HEK293 (cell line): ENCODE measurements around the gene BBOX1.

Experiments
- CTCF ChIA-PET: fragments of 350-600 bp; formaldehyde crosslinking; extraction: SDS; loops from one replicate; lab custom pipeline; 2021; ENCODE audit warnings: antibody characterized with exemption; lab: Yijun Ruan, JAX
- POLR2A ChIA-PET: fragments of 300-600 bp; formaldehyde crosslinking; extraction: SDS; loops from one replicate; lab custom pipeline; 2020; ENCODE audit warnings: antibody characterized with exemption, inconsistent platforms; lab: Yijun Ruan, JAX
- H3K27ac ChIP-seq: fragments of 200-500 bp; sonication (Bioruptor generic); 2 replicates; pipeline ENCODE4 v1.5.1; 2014; ENCODE audit warnings: low read depth, low read length, control low read depth, inconsistent platforms; ENCODE audit errors: extremely low read depth
- H3K36me3 ChIP-seq, 2 experiments: fragments of 200-500 bp in 1 of 2; sonication (Bioruptor generic) in 1 of 2; 1 replicate in 1 of 2; 2 replicates in 1 of 2; pipeline ENCODE4 v1.5.1; 2014 to 2017; ENCODE audit warnings: inconsistent platforms in 2 of 2, low read length in 2 of 2; ENCODE audit not compliant: control insufficient read depth in 2 of 2, insufficient read depth in 1 of 2
- H3K4me1 ChIP-seq: fragments of 200-500 bp; sonication (Bioruptor generic); 2 replicates; pipeline ENCODE4 v1.5.1; 2014; ENCODE audit warnings: mild to moderate bottlenecking, low read length, inconsistent platforms; ENCODE audit not compliant: control insufficient read depth, insufficient read depth
- H3K4me3 ChIP-seq: 2 replicates; pipeline ENCODE4 v1.5.1; 2011; ENCODE audit warnings: low read depth, mild to moderate bottlenecking, control low read depth, low read length, moderate library complexity
- H3K9me3 ChIP-seq: fragments of 200-500 bp; sonication (Bioruptor generic); 2 replicates; pipeline ENCODE4 v1.5.1; 2014; ENCODE audit warnings: low read depth, low read length, inconsistent platforms; ENCODE audit not compliant: control insufficient read depth, insufficient read depth
- ATF2 ChIP-seq: fragments of 450-650 bp; formaldehyde crosslinking; IDR thresholded peaks from 2 replicates; pipeline ENCODE4 v1.5.1; 2016; ENCODE audit warnings: missing biosample characterization, missing genetic modification characterization, low read depth
- GFI1B ChIP-seq: fragments of 450-650 bp; formaldehyde crosslinking; IDR thresholded peaks from 2 replicates; pipeline ENCODE4 v1.5.1; 2016; ENCODE audit warnings: missing biosample characterization, missing genetic modification characterization
- INSM2 ChIP-seq: fragments of 450-650 bp; formaldehyde crosslinking; IDR thresholded peaks from 2 replicates; pipeline ENCODE4 v1.5.1; 2016; ENCODE audit warnings: missing biosample characterization, missing genetic modification characterization
- KLF10 ChIP-seq: fragments of 450-650 bp; IDR thresholded peaks from 2 replicates; pipeline ENCODE4 v1.5.1; 2018; ENCODE audit warnings: missing biosample characterization, mild to moderate bottlenecking, missing genetic modification characterization
- KLF8 ChIP-seq: fragments of 450-650 bp; formaldehyde crosslinking; IDR thresholded peaks from 2 replicates; pipeline ENCODE4 v1.5.1; 2016; ENCODE audit warnings: missing biosample characterization, missing genetic modification characterization
- MEIS1 ChIP-seq: sonication (generic); formaldehyde crosslinking; IDR thresholded peaks from 2 replicates; pipeline ENCODE4 v1.8.1; 2022; ENCODE audit warnings: missing genetic modification reagents, mild to moderate bottlenecking, borderline replicate concordance
- MYNN ChIP-seq: fragments of 450-650 bp; formaldehyde crosslinking; IDR thresholded peaks from 2 replicates; pipeline ENCODE4 v1.5.1; 2016; ENCODE audit warnings: missing biosample characterization, missing genetic modification characterization, borderline replicate concordance
- SP3 ChIP-seq: fragments of 450-650 bp; formaldehyde crosslinking; IDR thresholded peaks from 2 replicates; pipeline ENCODE4 v1.5.1; 2016; ENCODE audit warnings: missing biosample characterization, missing genetic modification characterization
- SP7 ChIP-seq: fragments of 450-650 bp; formaldehyde crosslinking; IDR thresholded peaks from 2 replicates; pipeline ENCODE4 v1.5.1; 2016; ENCODE audit warnings: missing biosample characterization, missing genetic modification characterization
- ZBTB1 ChIP-seq: fragments of 450-650 bp; formaldehyde crosslinking; IDR thresholded peaks from 2 replicates; pipeline ENCODE4 v1.5.1; 2016; ENCODE audit warnings: missing biosample characterization, missing genetic modification characterization
- ZBTB17 ChIP-seq: fragments of 450-650 bp; formaldehyde crosslinking; IDR thresholded peaks from 2 replicates; pipeline ENCODE4 v1.5.1; 2016; ENCODE audit warnings: missing biosample characterization, missing genetic modification characterization
- ZFP37 ChIP-seq: fragments of 450-650 bp; formaldehyde crosslinking; IDR thresholded peaks from 2 replicates; pipeline ENCODE4 v1.5.1; 2016; ENCODE audit warnings: missing biosample characterization, missing genetic modification characterization
- ZNF138 ChIP-seq: fragments of 450-650 bp; formaldehyde crosslinking; IDR thresholded peaks from 2 replicates; pipeline ENCODE4 v1.5.1; 2016; ENCODE audit warnings: missing biosample characterization, missing genetic modification characterization, borderline replicate concordance
- ZNF2 ChIP-seq: fragments of 450-650 bp; formaldehyde crosslinking; IDR thresholded peaks from 2 replicates; pipeline ENCODE4 v1.5.1; 2016; ENCODE audit warnings: missing biosample characterization, missing genetic modification characterization
- ZNF324 ChIP-seq: fragments of 450-650 bp; formaldehyde crosslinking; IDR thresholded peaks from 2 replicates; pipeline ENCODE4 v1.5.1; 2016; ENCODE audit warnings: missing biosample characterization, missing genetic modification characterization
- ZNF416 ChIP-seq: fragments of 450-650 bp; formaldehyde crosslinking; IDR thresholded peaks from 2 replicates; pipeline ENCODE4 v1.5.1; 2016; ENCODE audit warnings: missing biosample characterization, missing genetic modification characterization
- ZNF560 ChIP-seq: fragments of 450-650 bp; formaldehyde crosslinking; IDR thresholded peaks from 2 replicates; pipeline ENCODE4 v1.5.1; 2017; ENCODE audit warnings: missing biosample characterization, missing genetic modification characterization, borderline replicate concordance
- ZNF561 ChIP-seq: fragments of 450-650 bp; IDR thresholded peaks from 2 replicates; pipeline ENCODE4 v1.5.1; 2018; ENCODE audit warnings: missing biosample characterization, missing genetic modification characterization, borderline replicate concordance
- ZNF571 ChIP-seq: fragments of 450-650 bp; formaldehyde crosslinking; IDR thresholded peaks from 2 replicates; pipeline ENCODE4 v1.5.0; 2017; ENCODE audit warnings: missing biosample characterization, missing genetic modification characterization
- ZNF585B ChIP-seq: fragments of 450-650 bp; formaldehyde crosslinking; IDR thresholded peaks from 2 replicates; pipeline ENCODE4 v1.5.1; 2016; ENCODE audit warnings: missing biosample characterization, missing genetic modification characterization
- ZNF610 ChIP-seq: fragments of 450-650 bp; formaldehyde crosslinking; IDR thresholded peaks from 2 replicates; pipeline ENCODE4 v1.5.1; 2016; ENCODE audit warnings: missing biosample characterization, missing genetic modification characterization, borderline replicate concordance
- ZNF626 ChIP-seq: fragments of 450-650 bp; sonication (Bioruptor Pico); formaldehyde crosslinking; IDR thresholded peaks from 2 replicates; pipeline ENCODE4 v1.5.1; 2018; ENCODE audit warnings: missing biosample characterization, missing genetic modification characterization, inconsistent platforms
- ZNF658 ChIP-seq: fragments of 450-650 bp; formaldehyde crosslinking; IDR thresholded peaks from 2 replicates; pipeline ENCODE4; 2016; ENCODE audit warnings: missing biosample characterization, missing genetic modification characterization
- ZNF664 ChIP-seq: fragments of 450-650 bp; formaldehyde crosslinking; IDR thresholded peaks from 2 replicates; pipeline ENCODE4 v1.5.1; 2016; ENCODE audit warnings: missing biosample characterization, missing genetic modification characterization
- ZNF692 ChIP-seq: fragments of 450-650 bp; formaldehyde crosslinking; IDR thresholded peaks from 2 replicates; pipeline ENCODE4 v1.5.1; 2016; ENCODE audit warnings: missing biosample characterization, missing genetic modification characterization
- ZNF76 ChIP-seq: fragments of 450-650 bp; formaldehyde crosslinking; IDR thresholded peaks from 2 replicates; pipeline ENCODE4; 2016; ENCODE audit warnings: low read depth, missing biosample characterization, missing genetic modification characterization, borderline replicate concordance
- ZNF776 ChIP-seq: fragments of 450-650 bp; formaldehyde crosslinking; IDR thresholded peaks from 2 replicates; pipeline ENCODE4 v1.5.0; 2017; ENCODE audit warnings: missing biosample characterization, missing genetic modification characterization, borderline replicate concordance
- ZNF837 ChIP-seq: fragments of 450-650 bp; formaldehyde crosslinking; IDR thresholded peaks from 2 replicates; pipeline ENCODE4 v1.5.1; 2016; ENCODE audit warnings: missing biosample characterization, missing genetic modification characterization
- ZSCAN30 ChIP-seq: fragments of 450-650 bp; IDR thresholded peaks from 2 replicates; pipeline ENCODE4 v1.5.1; 2018; ENCODE audit warnings: missing biosample characterization, mild to moderate bottlenecking, missing genetic modification characterization, moderate library complexity

BBOX1 gene

GRCh38 chr11:27159335-27159679 is 118.7 kb downstream of the BBOX1 start:
- H3K27ac ChIP-seq, result no peak overlapping the region
- no peaks in the 10 kb centered on the region; the same call in 1 of the 2 replicates for H3K4me1 ChIP-seq
- ChIA-PET CTCF (interaction anchor here (0.6 to 3.9 kb wide), 49 partner anchors 9 to 874 kb away, joined by 3 to 32 read pairs (median 4); partner anchors contain the start of gene BBOX1), POLR2A (interaction anchor here (0.6 kb wide), 1 partner anchor 136 kb away, joined by 5 read pairs; no protein-coding TSS in a partner anchor)
- H3K36me3 ChIP-seq, result no peaks in the 10 kb centered on the region
- H3K9me3 ChIP-seq, result no peaks in the 10 kb centered on the region
- H3K4me3 ChIP-seq, result no peak overlapping the region
- no peak for TF ChIP-seq INSM2
- no peak for TF ChIP-seq ZNF837 (tag by site-specific recombination)
- TF ChIP-seq ZNF664 (tag by site-specific recombination), result no peak
- TF ChIP-seq ZBTB1 (tag by site-specific recombination), result no peak

- Histone ChIP-seq H3K36me3 (no peaks in the 10 kb centered on the region), H3K9me3 (no peaks in the 10 kb centered on the region), H3K4me3 (no peak overlapping the region), H3K27ac (no peak overlapping the region), H3K4me1 (no peaks in the 10 kb centered on the region)
- POLR2A ChIA-PET, result no interaction called here
- no peak for TF ChIP-seq ZNF692 (tag by site-specific recombination)
- TF ChIP-seq ZNF585B, result no peak
- TF ChIP-seq ZSCAN30 (tag by site-specific recombination), result no peak
- no peak for TF ChIP-seq GFI1B
- no peak for TF ChIP-seq ZNF837 (tag by site-specific recombination)
- no peak for TF ChIP-seq MEIS1
- no peak for TF ChIP-seq ZNF416 (tag by site-specific recombination)
- TF ChIP-seq SP3 (tag by site-specific recombination), result no peak
- TF ChIP-seq ZNF561 (tag by site-specific recombination), result no peak
- TF ChIP-seq MYNN (tag by site-specific recombination), result no peak
- TF ChIP-seq ZBTB17 (tag by site-specific recombination), result no peak
- no peak for TF ChIP-seq ZNF560 (tag by site-specific recombination)
- no peak for TF ChIP-seq ZNF658 (tag by site-specific recombination)
- CTCF ChIA-PET, result interaction anchor here (0.5 to 2.8 kb wide), 4 partner anchors 17 to 877 kb away, joined by 3 to 15 read pairs (median 4); no protein-coding TSS in a partner anchor
Observed at GRCh38 chr11:27161071-27161470, 120.5 kb downstream of the BBOX1 start.

- no peak overlapping the region for H3K27ac ChIP-seq
- no peaks in the 10 kb centered on the region for H3K36me3 ChIP-seq
- no peak overlapping the region for H3K4me3 ChIP-seq
- H3K4me1 ChIP-seq, result no peaks in the 10 kb centered on the region
- H3K9me3 ChIP-seq, result no peaks in the 10 kb centered on the region
- ChIA-PET POLR2A (interaction anchor here (0.6 kb wide), 1 partner anchor 131 kb away, joined by 9 read pairs; no protein-coding TSS in a partner anchor), CTCF (interaction anchor here (1.2 to 2.8 kb wide), 2 partner anchors 134 to 324 kb away, joined by 4 to 15 read pairs; no protein-coding TSS in a partner anchor)
- TF ChIP-seq ZNF2, result no peak
- no peak for TF ChIP-seq ZNF626 (tag by site-specific recombination)
- no peak for TF ChIP-seq ZNF138 (tag by site-specific recombination)
- TF ChIP-seq ZNF324, result no peak
- no peak for TF ChIP-seq ZNF571 (tag by site-specific recombination)
- no peak for TF ChIP-seq SP7 (tag by site-specific recombination)
- no peak for TF ChIP-seq ZNF776 (tag by site-specific recombination)
- no peak for TF ChIP-seq ATF2 (tag by site-specific recombination)
- no peak for TF ChIP-seq ZNF76 (tag by site-specific recombination)
- no peak for TF ChIP-seq ZNF610
- TF ChIP-seq KLF8, result no peak
- no peak for TF ChIP-seq KLF10
- no peak for TF ChIP-seq ZFP37 (tag by site-specific recombination)
Observed at GRCh38 chr11:27162237-27162636, 121.6 kb downstream of the BBOX1 start.
